ENCODE measurements around the gene TUBA1B. TPM values are rescaled to one million over a fixed set of nuclear protein-coding genes. Genes with fewer than 3 reads are reported as not detected.

TUBA1B gene
- total and polyA plus RNA-seq, 2 of the 13 experiments (the other 11 are each of a cell fraction or from before 2014, with no cell fraction given) = 1,275 to 1,353 TPM

DNA sequence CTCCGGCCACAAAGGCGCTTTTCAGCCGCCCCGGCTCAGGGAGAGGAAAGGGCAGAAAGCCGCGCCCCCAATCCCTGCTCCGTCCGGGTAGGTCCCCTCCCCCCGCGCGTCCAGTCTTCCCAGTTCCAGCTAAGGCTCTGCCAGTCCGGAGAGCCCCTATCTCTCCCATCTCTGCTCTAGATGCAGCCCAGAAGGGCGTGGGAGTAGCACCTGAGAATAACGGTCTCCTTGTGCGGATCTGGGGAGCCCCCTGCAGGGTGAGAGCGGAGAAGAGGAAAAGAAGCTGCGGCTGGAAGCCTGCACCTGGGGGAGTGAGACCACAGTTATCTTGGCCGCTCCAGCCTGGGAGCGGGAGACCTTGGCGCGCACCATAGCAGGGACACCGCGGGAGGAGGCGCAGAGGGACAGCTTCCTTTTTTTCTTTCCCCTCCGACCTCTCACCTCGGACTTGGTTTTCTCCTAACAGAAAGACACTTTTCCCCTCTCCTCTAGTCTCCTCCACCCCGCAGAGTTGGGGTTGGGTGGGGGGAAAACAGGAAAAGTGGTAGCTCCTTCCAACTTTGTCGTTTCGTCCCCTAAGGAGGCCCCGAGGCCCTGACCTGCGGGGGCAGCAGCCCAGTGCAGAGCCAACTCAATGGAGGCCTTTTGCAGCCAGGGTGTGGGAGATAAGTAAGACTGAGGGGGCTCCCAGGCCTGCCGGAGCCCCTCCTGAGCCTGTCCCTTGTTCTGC is 38.9 kb downstream of the TUBA1B start (continued):
- TF ChIP-seq MAX (IDR thresholded peaks at IDR 0.05) = 0 out of 2 replicates have a peak, but pooled peaks have one; percentile 16
- no peak for TF ChIP-seq ZFP36 (IDR thresholded peaks at IDR 0.05; ENCODE audit: borderline replicate concordance, low read depth, low read length, partially characterized antibody)
- TF ChIP-seq, protein P1, sequence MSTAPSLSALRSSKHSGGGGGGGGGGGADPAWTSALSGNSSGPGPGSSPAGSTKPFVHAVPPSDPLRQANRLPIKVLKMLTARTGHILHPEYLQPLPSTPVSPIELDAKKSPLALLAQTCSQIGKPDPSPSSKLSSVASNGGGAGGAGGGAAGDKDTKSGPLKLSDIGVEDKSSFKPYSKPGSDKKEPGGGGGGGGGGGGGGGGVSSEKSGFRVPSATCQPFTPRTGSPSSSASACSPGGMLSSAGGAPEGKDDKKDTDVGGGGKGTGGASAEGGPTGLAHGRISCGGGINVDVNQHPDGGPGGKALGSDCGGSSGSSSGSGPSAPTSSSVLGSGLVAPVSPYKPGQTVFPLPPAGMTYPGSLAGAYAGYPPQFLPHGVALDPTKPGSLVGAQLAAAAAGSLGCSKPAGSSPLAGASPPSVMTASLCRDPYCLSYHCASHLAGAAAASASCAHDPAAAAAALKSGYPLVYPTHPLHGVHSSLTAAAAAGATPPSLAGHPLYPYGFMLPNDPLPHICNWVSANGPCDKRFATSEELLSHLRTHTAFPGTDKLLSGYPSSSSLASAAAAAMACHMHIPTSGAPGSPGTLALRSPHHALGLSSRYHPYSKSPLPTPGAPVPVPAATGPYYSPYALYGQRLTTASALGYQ (CRISPR knock-in tag; IDR thresholded peaks at IDR 0.05) = no peak
- TF ChIP-seq ARHGAP35 (CRISPR knock-in tag; IDR thresholded peaks at IDR 0.05; ENCODE audit: borderline replicate concordance) = no peak
- no peak for TF ChIP-seq SRF (IDR thresholded peaks at IDR 0.05; ENCODE audit: low read depth, low read length)
- TF ChIP-seq ZNF724P (CRISPR knock-in tag; IDR thresholded peaks at IDR 0.05; ENCODE audit: borderline replicate concordance) = no peak
- TF ChIP-seq ZBTB8A (CRISPR knock-in tag; IDR thresholded peaks at IDR 0.05; ENCODE audit: borderline replicate concordance, low read depth) = no peak
- TF ChIP-seq ZFY (CRISPR knock-in tag; IDR thresholded peaks at IDR 0.05) = no peak
- no peak for TF ChIP-seq HMGXB3 (CRISPR knock-in tag; IDR thresholded peaks at IDR 0.05; ENCODE audit: borderline replicate concordance)
- TF ChIP-seq ZNF44 (CRISPR knock-in tag; IDR thresholded peaks at IDR 0.05) = no peak
- TF ChIP-seq ZNF34 (CRISPR knock-in tag; IDR thresholded peaks at IDR 0.05; ENCODE audit: borderline replicate concordance) = no peak
- TF ChIP-seq TRIM22 (IDR thresholded peaks at IDR 0.05) = no peak
- 0 out of 2 replicates have a peak, but pooled peaks have one; percentile 4 for TF ChIP-seq FOSL2 (CRISPR knock-in tag; IDR thresholded peaks at IDR 0.05)
- no peak for TF ChIP-seq ZBTB10 (CRISPR knock-in tag; IDR thresholded peaks at IDR 0.05; ENCODE audit: borderline replicate concordance)
- no peak for TF ChIP-seq ZFYVE20 (CRISPR knock-in tag; IDR thresholded peaks at IDR 0.05; ENCODE audit: borderline replicate concordance, low read depth)
- TF ChIP-seq SIN3A (IDR thresholded peaks at IDR 0.05; ENCODE audit: borderline replicate concordance, low read depth, low read length) = no peak
- TF ChIP-seq ZFP82 (CRISPR knock-in tag; IDR thresholded peaks at IDR 0.05; ENCODE audit: borderline replicate concordance) = 0 out of 2 replicates have a peak, but pooled peaks have one; percentile 42
- no peak for TF ChIP-seq ZNF501 (CRISPR knock-in tag; IDR thresholded peaks at IDR 0.05)
